ENCODE measurements around the gene NAGPA. TPM values are rescaled to one million over a fixed set of nuclear protein-coding genes. Genes with fewer than 3 reads are reported as not detected.

Gene NAGPA
- total RNA-seq, 2 experiments from 2014 or later, result 10.1 to 11.3 TPM

DNA sequence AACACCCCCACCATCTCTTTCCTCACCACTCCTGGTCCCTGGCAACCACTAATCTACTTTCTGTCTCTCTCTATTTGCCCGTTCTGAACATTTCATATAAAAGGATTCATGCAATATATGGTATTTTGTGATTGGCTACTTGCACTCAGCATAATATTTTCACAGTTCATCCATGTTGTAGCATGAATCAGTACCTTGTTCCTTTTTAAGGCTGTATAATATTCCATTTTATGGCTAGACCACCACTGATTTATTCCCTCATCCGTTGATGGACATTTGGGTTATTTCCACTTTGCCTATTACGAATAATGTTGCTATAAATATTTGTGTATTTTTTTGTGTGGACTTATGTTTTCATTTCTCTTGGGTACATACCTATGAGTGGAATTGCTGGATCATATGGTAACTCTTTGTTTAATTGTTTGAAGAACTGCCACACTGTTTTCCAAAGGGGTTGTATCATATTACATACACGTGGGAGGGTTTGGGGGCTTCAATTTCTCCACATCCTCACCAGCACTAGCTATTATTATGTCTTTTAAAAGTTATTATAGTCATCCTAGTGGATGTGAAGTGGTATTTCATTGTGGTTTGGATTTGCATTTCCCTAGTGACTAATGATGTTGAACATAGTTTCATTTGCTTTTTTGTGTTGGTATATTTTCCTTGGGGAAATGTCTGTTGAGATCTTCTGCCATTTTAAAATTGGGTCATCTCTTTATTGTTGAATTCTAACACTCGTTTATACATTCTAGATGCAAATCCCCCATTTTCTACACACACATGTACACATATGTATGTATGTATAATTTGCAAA is 49.4 kb downstream of the NAGPA start:
- Mint-ChIP-seq H3K9me3 (peaks cover 1% of the 10 kb centered on the region), H3K36me3 (ENCODE audit: low read depth) (no peaks in the 10 kb centered on the region), H3K4me3 (no peak overlapping the region), H3K27me3 (peaks cover 22% of the 10 kb centered on the region), H3K4me1 (ENCODE audit: low read depth) (peaks cover 2% of the 10 kb centered on the region), H3K27ac (no peak overlapping the region)
- no peak for ATAC-seq
- DNase-seq, result no peak
- intact Hi-C loops (cut with micrococcal nuclease), result no loop called here
- ChIA-PET CTCF (no interaction called here), POLR2A (no interaction called here)
- TF ChIP-seq, protein P1, sequence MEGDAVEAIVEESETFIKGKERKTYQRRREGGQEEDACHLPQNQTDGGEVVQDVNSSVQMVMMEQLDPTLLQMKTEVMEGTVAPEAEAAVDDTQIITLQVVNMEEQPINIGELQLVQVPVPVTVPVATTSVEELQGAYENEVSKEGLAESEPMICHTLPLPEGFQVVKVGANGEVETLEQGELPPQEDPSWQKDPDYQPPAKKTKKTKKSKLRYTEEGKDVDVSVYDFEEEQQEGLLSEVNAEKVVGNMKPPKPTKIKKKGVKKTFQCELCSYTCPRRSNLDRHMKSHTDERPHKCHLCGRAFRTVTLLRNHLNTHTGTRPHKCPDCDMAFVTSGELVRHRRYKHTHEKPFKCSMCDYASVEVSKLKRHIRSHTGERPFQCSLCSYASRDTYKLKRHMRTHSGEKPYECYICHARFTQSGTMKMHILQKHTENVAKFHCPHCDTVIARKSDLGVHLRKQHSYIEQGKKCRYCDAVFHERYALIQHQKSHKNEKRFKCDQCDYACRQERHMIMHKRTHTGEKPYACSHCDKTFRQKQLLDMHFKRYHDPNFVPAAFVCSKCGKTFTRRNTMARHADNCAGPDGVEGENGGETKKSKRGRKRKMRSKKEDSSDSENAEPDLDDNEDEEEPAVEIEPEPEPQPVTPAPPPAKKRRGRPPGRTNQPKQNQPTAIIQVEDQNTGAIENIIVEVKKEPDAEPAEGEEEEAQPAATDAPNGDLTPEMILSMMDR (IDR thresholded peaks at IDR 0.05), result no peak

DNA sequence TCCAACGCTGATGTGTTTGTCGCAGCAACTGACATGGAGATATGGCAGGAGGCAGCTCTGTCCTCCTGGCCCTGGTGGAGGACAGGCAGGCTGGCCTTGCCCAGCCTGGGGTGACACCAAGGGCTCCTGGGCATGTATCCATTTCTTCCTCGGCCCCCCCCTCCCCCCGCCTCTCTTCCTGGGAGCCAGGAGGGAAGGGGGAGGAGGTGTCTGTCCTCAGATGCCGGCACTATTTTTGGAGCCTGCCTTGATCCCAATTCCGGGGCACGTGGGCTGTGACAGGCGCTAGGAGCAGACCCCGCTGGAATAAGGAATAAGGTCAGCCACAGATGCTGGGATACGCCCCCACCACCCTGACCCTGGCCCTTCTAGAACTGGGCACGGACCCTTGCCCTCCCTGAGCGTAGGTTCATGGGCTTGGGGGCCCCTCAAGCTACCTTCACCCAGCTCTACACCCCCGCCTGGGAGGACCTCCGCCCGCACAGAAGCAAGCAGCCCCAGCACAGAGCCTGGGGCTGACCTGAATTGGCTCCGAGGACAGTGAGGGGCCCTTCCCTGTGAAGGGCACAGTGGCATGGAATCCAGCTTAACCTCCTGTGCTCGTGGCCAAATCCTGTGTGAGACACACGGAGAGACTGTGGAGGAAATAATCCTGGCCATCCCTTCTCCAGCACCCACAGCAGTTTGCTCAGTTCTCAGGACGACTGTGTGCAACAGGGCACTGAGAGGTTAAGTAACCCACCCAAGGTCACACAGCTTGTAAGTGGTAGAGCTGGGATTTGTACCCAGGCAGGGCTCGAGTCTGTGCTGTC is 51.5 kb downstream of the NAGPA start:
- ChIA-PET CTCF (no interaction called here), POLR2A (no interaction called here)
- intact Hi-C loops (cut with micrococcal nuclease), result no loop called here

DNA sequence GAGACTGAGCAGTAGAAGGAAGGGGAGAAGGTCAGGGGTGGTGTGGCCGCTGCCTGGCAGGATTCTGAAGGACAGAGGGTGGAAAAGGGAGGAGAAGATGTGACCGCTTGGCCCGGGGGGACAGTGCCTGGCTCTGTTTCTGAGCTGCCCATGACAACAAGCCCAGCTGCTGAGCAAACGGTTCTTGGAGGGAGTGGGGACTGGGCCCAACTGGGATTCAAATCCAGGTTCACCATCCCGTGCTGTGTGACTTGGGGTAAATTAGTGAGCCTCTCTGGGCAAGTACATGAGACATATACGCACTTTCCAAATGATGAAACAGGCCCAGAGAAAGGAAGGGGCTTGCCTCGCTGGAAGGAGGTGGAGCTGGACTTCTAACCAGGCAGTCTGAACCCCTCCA is 52.3 kb downstream of the NAGPA start:
- peaks cover 3% of the 10 kb centered on the region for H3K27me3 Mint-ChIP-seq
- ChIA-PET CTCF (no interaction called here), POLR2A (no interaction called here)
- H3K36me3 Mint-ChIP-seq (ENCODE audit: low read depth), result no peaks in the 10 kb centered on the region
- intact Hi-C loops (cut with micrococcal nuclease), result no loop called here
- TF ChIP-seq, protein P1 (IDR thresholded peaks at IDR 0.05), result no peak
- H3K9me3 Mint-ChIP-seq, result peaks cover 1% of the 10 kb centered on the region
- no peak overlapping the region for H3K4me3 Mint-ChIP-seq
- ATAC-seq (no peak), DNase-seq (no peak)
- no peak overlapping the region for H3K27ac Mint-ChIP-seq
- no peaks in the 10 kb centered on the region for H3K4me1 Mint-ChIP-seq (ENCODE audit: low read depth)

More for the DNA sequence above, 51.5 kb downstream of the NAGPA start:
- Mint-ChIP-seq H3K36me3 (ENCODE audit: low read depth) (no peaks in the 10 kb centered on the region), H3K27me3 (peaks cover 9% of the 10 kb centered on the region), H3K9me3 (peaks cover 1% of the 10 kb centered on the region), H3K4me1 (ENCODE audit: low read depth) (no peaks in the 10 kb centered on the region), H3K27ac (no peak overlapping the region), H3K4me3 (no peak overlapping the region)
- no peak for ATAC-seq
- no peak for DNase-seq
- TF ChIP-seq, protein P1 (IDR thresholded peaks at IDR 0.05), result no peak

DNA sequence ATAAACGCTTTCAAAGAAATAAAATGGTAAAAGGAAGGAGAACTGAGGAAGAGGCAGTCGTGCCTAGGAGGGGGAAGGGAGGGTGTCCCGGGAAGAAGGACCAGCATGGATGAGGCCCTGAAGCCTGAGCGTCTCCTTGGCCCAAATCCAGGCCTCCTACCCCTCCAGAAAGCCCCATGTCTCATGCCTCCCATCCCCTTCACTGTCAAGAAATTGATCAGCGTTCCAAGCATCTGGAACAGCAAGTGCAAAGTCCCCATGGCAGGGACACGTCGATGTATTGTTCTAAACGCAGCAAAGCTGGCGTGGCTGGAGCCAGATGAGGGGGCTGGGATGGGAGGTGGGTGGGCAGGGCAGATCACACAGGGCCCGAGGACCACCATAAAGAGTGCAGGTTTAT is 53.0 kb downstream of the NAGPA start:
- TF ChIP-seq, protein P1 (IDR thresholded peaks at IDR 0.05), result no peak
- Mint-ChIP-seq H3K4me3 (no peak overlapping the region), H3K27ac (no peak overlapping the region), H3K4me1 (ENCODE audit: low read depth) (no peaks in the 10 kb centered on the region), H3K9me3 (no peaks in the 10 kb centered on the region), H3K27me3 (no peaks in the 10 kb centered on the region), H3K36me3 (ENCODE audit: low read depth) (no peaks in the 10 kb centered on the region)
- DNase-seq, result no peak
- ATAC-seq, result no peak
- intact Hi-C loops (cut with micrococcal nuclease), result no loop called here
- ChIA-PET CTCF (no interaction called here), POLR2A (no interaction called here)

Data from activated CD8-positive, alpha-beta T cell treated with anti-CD3 and anti-CD28 coated beads for 36 hours (primary cell).